ENCODE measurements around the gene NEK1. TPM values are rescaled to one million over a fixed set of nuclear protein-coding genes. Genes with fewer than 3 reads are reported as not detected.
"Not testable (repeated sequence)": the region's sequence is repeated elsewhere in the genome, so short reads cannot be mapped to it uniquely, and the experiment has no call there.

NEK1 gene
- total RNA-seq, 1 donor from 2014 or later, result 17.3 TPM

DNA sequence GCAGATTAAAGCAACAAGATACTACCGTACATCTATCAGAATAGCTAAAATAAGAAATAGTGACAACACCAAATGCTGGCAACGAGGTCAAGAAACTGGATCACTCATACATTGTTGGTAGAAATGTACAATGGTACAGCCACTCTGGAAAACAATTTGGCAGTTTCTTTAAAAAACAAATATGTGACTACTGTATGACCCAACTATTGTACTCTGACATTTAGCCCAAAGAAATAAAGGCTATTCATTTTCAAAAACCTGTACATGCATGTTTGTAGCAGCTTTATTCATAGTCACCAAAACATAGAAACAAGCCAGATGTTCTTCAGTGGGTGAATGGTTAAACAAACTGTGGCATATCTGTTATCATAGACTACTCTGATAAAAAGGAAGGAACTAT lies 16.2 kb upstream of the NEK1 start:
- no peak for DNase-seq (ENCODE audit: low spot score)
- intact Hi-C loops (cut with DNase I), result no loop called here

GRCh38 chr4:169627307-169627706 lies 14.9 kb upstream of the NEK1 start:
- intact Hi-C loops (cut with DNase I), result no loop called here
- no peak for DNase-seq (ENCODE audit: low spot score)

DNA sequence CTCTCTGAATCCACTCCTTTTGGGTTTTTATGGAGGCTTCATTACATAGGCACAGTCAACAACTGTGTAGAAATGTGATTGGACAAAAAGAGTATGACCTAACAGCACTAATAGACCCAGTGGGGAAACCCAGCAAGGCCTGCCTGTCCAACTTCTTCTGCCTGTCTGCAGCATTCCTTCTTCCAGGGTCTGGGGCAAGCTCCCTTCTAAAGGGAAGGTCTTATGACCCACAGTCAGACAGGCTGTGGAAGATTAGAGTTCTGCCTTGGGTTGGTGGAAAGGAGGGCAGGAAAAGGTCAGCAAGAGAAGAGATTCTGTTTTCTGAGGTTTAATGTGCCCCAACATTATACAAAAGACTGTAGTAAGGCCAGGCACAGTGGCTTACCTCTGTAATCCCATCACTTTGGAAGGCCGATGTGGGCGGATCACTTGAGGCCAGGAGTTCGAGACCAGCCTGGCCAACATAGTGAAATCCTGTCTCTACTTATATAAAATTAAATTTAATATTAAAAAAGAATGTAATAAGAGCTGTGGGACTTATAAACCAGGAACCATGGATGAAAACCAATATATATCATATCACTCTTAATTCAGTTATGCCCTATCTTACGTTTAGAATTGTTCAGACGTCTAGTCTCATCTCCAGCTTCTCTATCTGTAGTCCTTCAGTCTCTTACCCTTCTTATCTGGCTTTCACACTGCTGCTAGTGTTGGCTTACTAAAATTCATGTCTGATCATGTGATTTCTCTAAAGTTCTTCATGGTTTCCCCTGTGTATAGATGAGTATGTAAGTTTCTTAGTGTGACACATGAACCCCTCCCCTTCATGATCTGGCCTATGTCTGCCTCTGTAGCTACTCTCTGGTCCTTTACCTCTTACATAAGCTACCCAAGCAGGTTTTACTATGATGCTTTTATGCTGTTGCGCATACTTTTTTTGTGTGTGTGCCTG lies 14.2 kb upstream of the NEK1 start:
- intact Hi-C loops (cut with DNase I), result no loop called here
- DNase-seq (ENCODE audit: low spot score), result no peak

GRCh38 chr4:169625886-169626285 lies 13.5 kb upstream of the NEK1 start:
- no peak for DNase-seq (ENCODE audit: low spot score)
- intact Hi-C loops (cut with DNase I), result no loop called here

GRCh38 chr4:169624012-169624411 lies 11.6 kb upstream of the NEK1 start:
- intact Hi-C loops (cut with DNase I), result loop anchor here (5.0 kb wide), 1 partner anchor 88 kb away; no protein-coding TSS in a partner anchor
- not testable (repeated sequence) for DNase-seq (ENCODE audit: low spot score)

- DNase-seq (ENCODE audit: low spot score), result no peak
- intact Hi-C loops (cut with DNase I), result loop anchor here (5.0 kb wide), 1 partner anchor 90 kb away; no protein-coding TSS in a partner anchor
Measured at GRCh38 chr4:169622566-169622965, 10.2 kb upstream of the NEK1 start.

DNA sequence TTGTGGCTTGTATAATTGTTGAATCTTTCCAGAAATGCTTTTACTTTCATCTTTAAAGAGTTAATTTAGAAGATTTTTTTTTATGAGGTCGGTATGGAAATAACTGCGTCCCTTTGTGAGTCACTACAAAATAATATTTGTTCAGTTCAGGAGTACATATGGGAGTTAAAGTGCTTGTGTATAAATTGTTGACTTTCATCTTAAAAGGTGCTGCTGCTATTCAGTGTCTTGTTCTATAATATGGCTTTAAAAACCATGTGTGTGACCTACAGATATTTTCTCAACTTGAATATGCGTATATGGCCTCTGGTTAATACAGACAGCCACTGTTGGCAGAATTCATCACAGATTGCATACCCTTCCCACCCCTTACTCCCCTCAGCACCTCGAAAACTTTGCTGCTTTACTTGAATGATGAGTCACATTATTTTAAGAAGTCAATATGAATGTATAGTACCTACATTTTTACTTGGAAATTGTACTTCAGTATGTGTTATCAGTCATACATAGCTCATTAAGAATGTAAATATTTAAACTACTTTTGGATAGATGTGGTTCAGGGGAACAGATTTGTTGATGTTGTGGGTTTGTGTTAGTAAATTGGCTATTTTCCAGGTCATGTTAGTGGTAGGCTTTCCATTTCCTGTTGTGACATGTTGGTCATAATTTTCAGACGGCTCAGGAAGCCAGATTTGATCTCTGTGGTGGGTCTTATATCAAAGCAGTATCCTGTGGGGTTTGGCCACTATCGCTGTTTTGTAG lies 9.5 kb upstream of the NEK1 start:
- intact Hi-C loops (cut with DNase I), result loop anchor here (5.0 kb wide), 1 partner anchor 90 kb away; no protein-coding TSS in a partner anchor
- no peak for DNase-seq (ENCODE audit: low spot score)

- intact Hi-C loops (cut with DNase I), result loop anchor here (1.0 to 5.0 kb wide), 2 partner anchors 39 to 91 kb away; no protein-coding TSS in a partner anchor
- no peak for DNase-seq (ENCODE audit: low spot score)
Measured at GRCh38 chr4:169620880-169621248, 8.5 kb upstream of the NEK1 start.

- intact Hi-C loops (cut with DNase I), result loop anchor here (1.0 to 5.0 kb wide), 3 partner anchors 40 to 102 kb away; no protein-coding TSS in a partner anchor
Measured at GRCh38 chr4:169619958-169620879, 7.8 kb upstream of the NEK1 start, which contains the start of gene CLCN3. CLCN3 (plus strand) TSS chr4:169620578; CDS start chr4:169635929, 15,351 bp downstream.

DNA sequence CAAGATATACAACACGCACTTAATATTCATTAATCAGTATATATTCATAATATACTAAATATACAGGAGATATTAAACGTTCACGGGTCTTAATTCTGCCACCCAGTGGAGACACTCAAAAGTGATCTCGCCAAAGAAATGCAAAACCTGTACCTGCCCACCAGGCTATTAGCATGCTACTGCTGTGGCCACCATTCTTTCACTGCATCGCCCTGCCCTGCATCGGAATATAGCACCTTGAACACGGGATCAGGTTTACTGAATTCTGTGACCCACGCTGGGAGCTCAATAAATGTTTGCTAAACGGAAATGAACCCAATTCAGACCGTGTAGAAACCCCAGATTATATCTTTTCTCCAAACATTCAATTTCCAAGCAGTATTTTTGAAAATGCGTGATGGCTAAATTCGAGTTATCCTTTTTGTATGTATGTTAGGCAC lies 7.2 kb upstream of the NEK1 start:
- intact Hi-C loops (cut with DNase I), result loop anchor here (5.0 kb wide), 1 partner anchor 103 kb away; no protein-coding TSS in a partner anchor
- DNase-seq (ENCODE audit: low spot score), result no peak

More at GRCh38 chr4:169619958-169620879, 7.8 kb upstream of the NEK1 start, which contains the start of gene CLCN3:
- peak; percentile 99 for DNase-seq (ENCODE audit: low spot score)

- DNase-seq (ENCODE audit: low spot score), result no peak
- intact Hi-C loops (cut with DNase I), result loop anchor here (5.0 kb wide), 1 partner anchor 103 kb away; no protein-coding TSS in a partner anchor
Measured at GRCh38 chr4:169618986-169619385, 6.6 kb upstream of the NEK1 start.

DNA sequence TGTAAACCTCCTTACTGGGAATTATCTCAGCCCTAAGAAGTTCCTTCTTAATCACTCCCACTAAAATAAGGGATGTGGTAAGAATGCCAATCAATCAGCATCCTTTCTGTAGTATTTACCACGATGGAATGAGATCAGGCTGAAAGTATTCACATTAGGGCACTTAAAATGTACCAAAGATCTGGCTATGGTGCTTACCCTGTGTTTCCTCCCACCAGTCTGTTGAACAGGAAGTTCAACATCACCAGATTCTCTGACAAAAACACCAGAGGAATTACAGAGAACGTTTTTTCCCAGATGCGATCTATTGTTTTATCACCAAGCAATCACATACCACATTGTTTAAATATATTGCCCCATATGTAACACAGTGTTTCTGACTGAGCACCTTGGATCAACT lies 5.9 kb upstream of the NEK1 start:
- intact Hi-C loops (cut with DNase I), result loop anchor here (5.0 kb wide), 1 partner anchor 104 kb away; no protein-coding TSS in a partner anchor
- no peak for DNase-seq (ENCODE audit: low spot score)

DNA sequence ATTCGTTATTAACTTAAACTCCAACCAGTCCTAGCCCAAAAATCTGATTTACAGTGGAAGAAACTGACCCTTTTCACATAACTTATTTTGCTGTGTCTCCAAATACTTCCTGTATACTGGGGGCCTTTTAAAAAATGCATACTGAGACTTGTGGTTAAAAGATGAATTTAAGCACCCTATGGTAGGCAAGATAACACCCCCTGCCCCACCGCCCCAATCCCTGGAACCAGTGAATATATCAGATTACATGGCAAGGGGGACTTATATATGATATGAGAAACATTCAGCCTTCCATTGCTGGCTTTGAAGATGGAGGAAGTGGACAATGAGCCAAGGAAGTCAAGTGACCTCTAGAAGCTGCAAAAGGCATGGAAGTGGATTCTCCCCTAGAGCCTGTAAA lies 4.9 kb upstream of the NEK1 start:
- intact Hi-C loops (cut with DNase I), result loop anchor here (5.0 kb wide), 1 partner anchor 105 kb away; no protein-coding TSS in a partner anchor
- no peak for DNase-seq (ENCODE audit: low spot score)

DNA sequence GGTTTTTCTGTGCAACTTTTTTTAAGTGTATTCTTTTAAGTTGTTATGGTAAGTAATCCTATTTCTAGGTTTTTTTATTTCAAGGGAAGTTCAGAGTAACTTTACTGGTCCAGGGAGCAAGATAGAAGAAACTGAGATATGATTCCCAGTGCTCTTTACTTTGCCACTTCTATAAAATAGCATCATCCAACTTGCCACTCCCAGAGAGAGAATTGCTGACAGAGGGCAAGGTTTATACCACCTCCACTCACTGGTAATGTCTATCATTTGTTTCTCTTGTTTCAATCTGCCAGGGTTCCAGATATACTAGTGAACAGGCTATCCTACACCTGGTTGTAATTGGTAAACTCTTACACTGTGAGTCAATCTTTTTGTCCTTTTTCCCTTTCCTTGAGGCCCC lies 4.5 kb upstream of the NEK1 start:
- intact Hi-C loops (cut with DNase I), result loop anchor here (5.0 kb wide), 1 partner anchor 105 kb away; no protein-coding TSS in a partner anchor
- no peak for DNase-seq (ENCODE audit: low spot score)

DNA sequence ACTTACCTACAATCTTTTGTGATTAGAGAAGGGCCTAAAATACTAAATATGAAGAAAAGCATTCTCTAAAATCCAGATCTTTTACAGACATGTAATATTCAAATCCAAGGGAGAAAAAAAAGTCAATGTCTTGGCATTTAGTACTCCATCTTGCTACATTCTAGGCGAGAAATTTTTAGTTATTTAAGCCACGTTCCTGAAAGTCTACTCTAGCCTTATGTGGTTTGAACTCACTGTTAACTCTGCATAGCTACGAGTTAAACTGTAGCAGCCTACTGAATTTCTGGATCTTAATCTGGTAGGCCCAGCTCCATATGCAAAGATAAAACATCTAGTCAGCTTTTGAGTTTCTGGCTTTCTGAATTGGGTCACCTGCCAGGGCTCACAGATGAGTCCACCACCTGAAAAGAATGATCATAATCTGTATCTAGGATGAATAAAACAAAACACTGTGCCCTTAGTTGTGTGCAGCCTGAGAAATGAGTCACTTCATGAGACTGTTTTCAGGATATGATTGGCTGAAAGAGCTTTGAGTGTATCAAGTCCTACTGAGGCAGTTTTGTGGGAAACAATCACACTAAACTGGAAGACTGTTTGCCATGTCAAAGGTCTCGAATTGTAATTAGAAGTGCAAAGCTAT lies 3.2 kb upstream of the NEK1 start:
- intact Hi-C loops (cut with DNase I), result loop anchor here (5.0 kb wide), 1 partner anchor 107 kb away; no protein-coding TSS in a partner anchor
- no peak for DNase-seq (ENCODE audit: low spot score)

DNA sequence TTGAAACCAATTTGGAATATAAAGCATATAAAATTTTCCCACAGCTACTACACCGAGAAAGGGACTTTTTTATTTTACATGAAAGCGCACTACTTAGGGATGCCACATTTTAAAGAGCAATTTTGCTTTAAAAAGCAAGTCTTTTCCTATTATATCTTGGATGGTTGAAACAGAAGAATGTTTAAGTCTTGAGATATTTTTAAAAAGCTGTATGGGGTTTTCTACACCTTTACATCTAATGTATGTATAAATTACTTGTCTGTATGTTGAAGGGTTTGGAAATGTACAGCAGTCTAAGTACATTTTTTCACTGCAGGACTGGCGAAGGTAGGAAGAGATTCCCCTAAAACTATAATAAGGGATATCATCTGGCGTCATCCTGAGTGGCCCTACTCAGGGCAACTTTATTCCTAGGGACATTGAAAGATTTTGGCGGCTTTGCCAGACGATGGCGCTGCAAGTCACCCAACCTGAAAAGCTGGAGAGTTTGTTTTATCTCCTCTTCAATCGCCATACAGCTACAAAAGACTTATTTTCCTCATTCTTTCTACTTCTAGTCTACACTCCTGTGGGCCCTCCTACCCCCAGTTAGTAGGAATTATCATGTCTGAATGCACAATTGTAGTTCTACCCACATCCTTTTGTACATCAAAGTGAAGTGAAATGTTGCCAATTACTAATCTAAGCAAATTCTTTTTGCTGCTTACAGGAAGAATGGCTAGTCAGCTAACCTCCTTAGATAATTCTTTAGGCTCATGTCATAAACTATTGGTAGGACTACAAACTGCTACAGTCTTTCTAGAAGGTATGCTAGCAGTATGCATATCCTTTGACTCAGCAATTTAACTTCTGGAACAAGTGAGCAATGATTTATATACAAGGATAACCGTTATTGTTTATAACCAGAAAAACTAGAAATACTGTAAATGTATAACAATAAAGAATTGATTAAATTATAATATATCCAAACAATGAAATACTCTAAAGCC lies 782 bp upstream of the NEK1 start:
- intact Hi-C loops (cut with DNase I), result loop anchor here (2.0 kb wide), 2 partner anchors 146 to 414 kb away; partner anchors contain the start of gene MFAP3L

DNA sequence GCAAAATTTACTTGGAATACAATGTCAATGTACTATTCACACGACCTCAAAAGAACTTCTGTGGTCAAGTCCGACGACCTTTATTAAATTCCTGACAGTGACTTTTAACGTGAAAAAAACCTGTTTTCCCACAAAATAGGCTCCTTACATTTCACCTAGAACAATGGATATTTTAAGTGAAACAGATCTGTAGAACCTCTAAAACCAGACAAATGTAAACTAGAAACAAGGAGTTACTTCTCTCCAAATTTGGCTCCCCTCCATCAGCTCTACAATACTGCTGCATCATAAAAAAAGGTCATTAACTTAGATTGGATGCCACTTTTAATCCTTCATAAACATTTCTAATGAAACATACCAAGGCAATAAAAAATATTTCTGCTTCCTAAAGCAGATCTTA lies 1.2 kb downstream of the NEK1 start:
- DNase-seq (ENCODE audit: low spot score), result no peak
- intact Hi-C loops (cut with DNase I), result no loop called here

More for the DNA sequence above, 782 bp upstream of the NEK1 start:
- DNase-seq (ENCODE audit: low spot score), result no peak

Data from cardiac septum (tissue), 1 donor.